Ecto neural progenitor cell (in vitro differentiated cells): ENCODE measurements around the gene EMC9.
A peak's percentile ranks its signal among the peaks of the same experiment; 100 is the strongest.

Source experiments
- DNase-seq: peaks from one replicate; pipeline ENCODE4 v3.0.0-alpha.2; 2018; ENCODE audit warnings: low spot score

The EMC9 gene

DNA sequence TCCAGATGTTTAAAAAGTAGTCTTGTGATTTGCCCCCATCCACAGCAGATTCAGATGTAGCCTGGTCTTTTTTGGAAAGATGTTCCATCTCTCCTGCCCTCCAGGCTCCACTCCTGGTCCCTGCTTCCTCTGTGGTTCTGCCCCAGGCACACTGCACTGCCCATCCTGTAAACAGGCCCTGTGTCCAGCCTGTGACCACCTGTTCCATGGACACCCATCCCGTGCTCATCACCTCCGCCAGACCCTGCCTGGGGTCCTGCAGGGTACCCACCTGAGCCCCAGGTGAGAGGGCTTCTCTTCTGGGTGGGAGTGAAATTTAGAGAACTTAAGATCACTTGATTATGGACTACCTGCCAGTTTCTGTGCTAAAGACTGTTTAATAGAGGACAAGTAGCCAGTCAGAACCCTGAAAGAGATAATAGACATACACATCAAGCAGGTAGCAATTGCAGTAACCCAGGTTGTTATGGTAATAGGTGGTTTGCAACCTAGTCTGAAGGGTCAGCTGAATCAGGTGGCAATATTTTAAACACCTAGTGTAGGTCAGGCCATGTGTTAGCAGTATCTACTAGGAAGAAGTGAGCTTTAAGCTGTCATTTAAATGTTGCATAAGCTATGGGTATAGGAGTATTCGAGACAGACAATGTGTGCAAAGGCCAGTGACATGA is 8.0 kb upstream of the EMC9 start:
- no peak for DNase-seq

DNA sequence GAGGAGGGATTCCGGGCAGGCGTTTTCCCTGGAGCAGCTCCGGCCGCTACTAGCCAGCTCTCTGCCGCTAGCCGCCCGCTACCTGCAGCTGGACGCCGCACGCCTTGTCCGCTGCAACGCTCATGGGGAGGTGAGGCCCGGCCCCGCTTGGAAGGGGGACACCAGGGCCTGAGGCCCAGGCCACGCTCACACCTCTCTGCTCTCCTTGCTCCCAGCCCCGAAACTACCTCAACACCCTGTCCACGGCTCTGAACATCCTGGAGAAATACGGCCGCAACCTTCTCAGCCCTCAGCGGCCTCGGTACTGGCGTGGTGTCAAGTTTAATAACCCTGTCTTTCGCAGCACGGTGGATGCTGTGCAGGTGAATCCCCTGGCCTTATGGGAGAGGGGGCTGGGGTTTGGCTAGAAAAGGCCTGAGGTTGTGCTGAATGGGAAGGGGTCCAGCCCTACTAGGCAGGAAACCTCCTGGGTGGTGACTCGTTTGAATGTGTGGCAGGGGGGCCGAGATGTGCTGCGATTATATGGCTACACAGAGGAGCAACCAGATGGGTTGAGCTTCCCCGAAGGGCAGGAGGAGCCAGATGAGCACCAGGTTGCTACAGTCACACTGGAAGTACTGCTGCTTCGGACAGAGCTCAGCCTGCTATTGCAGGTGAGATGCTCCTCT is 6.5 kb upstream of the EMC9 start:
- DNase-seq: no peak

DNA sequence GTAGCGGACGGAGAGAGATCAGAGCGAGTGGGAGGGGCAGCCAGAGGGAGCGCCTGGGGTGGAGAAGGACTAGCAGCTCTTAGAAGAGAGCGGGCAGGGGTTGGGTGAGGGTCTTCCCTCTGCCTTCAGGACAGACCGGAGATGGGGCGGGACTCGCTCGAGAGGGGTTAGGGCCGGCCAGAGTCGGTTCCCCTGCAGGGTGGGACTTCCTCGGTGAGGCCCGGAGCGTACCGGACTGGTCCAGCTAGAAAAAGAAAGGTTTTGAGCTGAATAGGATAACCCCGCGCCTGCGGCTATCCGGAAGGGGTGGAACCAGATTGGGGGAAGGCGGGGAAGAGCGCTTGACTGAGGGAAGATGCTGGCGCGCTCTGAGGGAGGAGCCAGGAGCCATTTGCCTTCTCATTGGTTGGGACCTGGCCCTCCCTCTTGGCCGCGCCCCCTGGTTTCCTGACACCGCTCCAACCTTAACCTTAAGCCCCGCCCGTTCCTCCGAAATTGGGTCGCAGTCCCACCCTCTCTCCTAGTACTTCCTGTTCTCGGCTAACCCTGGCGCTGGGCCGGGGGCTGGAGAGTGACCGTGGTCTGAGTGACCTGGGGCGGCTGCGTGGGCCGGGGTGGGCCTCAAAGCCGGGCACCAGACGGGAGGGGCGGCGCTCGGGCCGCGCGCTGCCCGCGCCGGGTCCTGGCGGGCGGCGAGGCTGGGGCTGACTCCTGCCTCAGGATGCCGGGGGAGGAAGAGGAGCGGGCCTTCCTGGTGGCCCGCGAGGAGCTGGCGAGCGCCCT is 5.8 kb upstream of the EMC9 start, which contains the start of gene RNF31:
Gene RNF31 (plus strand): TSS at position 521 of the 783 bp plus-strand sequence. CDS start 201 bp downstream, at position 722.
- DNase-seq: peak; percentile 96

DNA sequence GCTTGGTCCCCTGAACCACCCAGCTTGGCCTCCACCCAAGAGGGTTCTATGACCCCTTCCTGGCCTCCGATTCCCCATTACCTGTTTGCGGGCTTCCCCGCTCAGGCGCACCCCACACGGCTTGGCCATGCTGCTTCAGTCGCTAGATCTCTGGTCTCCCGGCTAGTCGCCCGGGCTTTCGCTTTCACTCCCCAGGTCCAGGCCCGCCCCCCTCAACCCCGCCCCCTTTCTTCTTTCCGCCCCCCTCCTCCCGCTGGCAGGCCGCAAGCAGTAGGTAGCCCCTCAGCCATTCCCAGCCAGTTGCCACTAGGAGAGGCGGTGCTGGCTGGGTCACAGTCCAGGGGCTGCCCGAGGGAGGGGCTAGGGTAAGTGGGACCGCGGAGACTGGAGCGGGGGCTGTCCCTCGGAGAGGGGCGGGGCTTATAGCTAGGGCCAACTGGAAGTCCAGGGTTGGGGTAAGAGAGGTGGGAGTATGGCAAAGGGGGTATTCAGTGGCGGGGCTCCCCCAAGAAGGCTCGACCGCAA is 5.1 kb upstream of the EMC9 start, which contains the start of gene PSME2:
Gene PSME2 (minus strand): TSS at position 158 of the 525 bp plus-strand sequence. CDS start 29 bp downstream, at position 129.
- peak; percentile 98 for DNase-seq

DNA sequence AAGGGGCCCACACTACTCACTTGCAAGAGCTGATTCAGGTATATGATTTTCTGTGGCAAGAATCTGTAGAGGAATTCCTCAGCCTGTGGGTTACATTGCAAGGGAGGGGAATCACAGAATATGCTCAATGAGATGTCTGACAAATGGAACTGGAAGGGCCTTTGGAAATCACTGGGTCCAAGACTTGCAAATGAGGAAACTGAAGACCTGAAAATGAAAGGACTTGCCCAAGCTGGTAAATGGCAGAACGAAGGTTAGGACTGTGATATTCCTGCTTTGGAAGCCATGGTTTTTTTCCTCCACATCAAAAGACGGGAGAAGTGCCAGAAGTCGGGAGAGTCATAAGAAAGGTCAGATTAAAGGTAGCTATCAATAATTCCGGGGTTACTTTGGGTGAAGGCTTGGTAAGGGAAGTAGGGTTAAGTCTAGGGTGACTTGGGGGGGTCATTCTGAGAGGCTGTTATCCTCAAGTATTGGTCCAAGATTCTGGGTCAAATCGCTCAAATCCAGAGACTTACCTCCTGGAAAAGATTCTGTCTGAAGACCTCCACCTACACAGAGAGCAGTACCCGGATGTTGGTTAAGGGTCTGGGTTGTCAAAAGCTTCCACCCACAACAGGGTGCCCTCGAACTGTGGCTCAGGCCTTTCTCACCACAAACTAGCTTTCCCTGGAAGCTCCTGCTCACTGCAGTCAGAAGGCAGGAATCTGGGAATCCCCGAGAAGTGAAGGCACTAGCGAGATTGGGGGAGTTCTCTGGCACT is 4.5 kb upstream of the EMC9 start:
- no peak for DNase-seq

DNA sequence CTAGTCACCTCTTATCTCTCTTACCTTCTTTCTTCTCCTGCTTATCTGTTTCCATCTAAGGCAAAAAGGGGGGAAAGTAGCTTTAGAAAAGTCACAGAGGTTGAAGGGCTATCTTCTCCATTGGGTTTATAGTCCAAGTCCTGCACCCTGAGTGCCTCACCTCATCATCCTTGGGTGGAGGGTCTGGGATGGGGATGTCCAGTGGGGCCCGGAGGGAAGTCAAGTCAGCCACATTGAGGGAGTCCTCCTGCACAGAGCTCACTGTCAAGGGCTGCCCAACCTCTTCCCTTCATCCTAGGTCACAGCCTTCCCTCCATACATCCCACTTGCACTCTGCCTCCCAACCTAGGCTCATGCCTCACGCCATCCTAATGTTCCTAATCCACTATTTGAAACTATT is 3.8 kb upstream of the EMC9 start:
- DNase-seq: no peak

DNA sequence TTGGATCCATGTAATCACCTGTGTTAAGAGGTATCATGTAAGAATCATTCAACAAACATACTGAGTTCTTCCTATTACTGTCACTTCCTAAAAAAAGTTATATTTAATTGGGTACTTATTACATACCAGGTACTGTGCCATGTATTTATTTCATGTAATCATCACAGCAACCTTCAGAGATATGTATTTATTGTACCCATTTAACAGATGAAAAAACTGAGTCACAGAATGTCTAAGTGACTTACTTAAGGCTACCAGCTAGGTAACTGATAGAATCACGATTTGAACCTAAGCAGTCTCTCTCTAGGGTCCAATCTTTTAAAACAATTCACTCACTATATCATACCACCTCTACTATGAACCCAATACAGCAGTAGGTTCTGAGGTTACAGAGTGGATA is 3.1 kb upstream of the EMC9 start:
- DNase-seq: no peak

DNA sequence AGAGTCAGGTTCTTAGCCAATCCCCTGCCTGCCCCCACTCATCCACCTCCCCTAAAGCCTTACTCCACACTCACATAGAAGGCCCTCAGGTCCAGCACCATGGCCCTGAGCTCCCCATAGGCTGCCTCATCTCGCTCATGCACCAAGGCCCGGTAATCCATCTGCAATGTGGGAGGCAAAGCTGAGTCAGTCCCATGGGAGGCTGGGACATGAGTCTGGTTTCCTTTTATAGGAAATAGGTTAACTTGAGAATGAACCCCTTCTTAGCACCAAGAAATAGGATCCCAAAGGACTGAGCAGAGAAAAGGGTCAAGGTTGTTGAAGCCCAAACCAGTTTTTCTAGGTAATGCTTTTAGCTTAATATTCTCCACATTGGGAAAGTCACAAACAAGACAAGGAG is 2.1 kb upstream of the EMC9 start:
- no peak for DNase-seq

DNA sequence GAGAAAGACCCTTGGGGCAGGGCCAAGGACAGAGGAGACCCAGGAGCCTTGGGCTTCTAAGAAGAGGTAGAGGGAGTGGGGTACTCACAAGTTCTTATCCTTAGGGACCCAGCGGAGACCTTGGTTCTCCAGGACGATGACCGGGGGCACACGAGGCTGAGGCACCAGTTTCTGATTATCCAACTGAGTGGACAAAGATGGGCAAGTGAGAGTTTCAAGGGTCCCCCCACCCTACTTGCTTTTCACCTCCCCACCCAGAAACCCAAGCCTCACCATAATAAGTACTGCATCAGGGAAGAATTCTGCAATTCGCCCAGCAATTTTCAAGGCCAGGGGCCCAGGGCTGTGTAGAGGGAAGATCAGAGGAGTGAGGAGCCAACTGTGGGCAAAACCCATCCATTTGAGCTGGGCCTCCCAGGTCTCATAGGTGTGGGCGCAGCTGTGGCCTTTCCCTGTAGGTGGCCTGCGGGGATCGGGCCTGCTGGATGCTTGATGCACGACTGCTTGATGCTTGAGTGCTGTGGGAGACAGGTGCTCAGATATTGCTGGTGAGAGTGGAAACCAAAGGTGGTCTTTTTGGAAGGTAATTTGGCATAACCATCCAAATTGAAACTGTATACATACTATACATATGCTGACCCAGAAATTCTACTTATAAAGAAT is 2.0 kb downstream of the EMC9 start:
- no peak for DNase-seq

DNA sequence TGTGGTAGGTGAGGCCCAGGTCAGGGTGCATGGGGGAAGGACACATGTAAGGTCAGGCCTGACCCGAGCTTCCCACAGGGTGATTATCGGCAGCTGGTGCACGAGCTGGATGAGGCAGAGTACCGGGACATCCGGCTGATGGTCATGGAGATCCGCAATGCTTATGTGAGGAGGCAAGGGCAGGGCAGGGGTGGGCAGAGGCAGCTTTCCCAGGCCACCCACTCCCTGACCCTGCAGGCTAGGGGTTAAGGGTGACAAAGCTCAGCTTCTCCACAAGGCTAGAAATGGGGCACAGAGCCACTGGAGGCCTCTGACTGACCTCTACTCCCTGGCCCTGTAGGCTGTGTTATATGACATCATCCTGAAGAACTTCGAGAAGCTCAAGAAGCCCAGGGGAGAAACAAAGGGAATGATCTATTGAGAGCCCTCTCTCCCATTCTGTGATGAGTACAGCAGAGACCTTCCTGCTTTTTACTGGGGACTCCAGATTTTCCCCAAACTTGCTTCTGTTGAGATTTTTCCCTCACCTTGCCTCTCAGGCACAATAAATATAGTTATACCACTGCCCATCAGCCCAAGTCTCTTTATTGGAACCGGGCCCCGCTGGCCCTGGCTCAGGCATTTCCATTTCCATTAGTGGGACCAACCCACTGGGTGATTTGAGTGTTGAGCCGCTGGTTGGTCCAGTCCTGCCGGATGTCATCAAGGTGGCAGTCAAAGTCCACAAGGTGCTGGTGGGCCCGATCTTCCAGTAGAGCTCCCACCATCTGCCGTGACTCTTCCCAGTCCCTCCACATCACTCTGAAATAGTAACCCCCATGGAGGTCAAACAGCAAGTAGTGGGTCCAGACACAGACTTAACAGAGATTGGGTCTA is 2.8 kb downstream of the EMC9 start:
- DNase-seq: no peak

DNA sequence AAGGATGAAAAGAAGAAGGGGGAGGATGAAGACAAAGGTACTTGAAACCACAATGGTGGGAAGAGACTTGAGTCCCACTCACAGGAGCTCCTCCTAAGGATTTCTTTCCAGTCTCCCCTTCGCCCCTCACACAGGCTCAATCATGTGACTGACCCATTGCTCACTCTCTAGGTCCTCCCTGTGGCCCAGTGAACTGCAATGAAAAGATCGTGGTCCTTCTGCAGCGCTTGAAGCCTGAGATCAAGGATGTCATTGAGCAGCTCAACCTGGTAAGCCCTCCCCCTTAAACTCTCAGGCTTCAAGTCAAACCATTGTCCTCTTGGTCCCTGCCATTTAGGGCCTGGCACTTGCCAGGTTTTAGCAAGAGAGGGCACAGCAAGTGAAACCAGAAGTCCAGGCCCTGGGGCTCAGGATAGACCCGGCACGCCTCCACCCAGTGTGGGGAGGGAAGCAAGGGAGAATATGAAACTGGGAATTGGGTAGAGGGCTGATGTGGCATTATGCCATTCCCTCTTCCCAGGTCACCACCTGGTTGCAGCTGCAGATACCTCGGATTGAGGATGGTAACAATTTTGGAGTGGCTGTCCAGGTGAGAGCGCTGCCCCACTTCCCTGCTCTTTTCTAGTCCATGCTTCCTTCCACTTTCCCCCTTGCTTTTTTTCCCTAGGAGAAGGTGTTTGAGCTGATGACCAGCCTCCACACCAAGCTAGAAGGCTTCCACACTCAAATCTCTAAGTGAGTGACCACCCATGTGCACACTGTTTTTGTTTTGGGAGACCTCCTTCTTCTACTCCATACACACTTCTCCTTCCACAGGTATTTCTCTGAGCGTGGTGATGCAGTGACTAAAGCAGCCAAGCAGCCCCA is 3.6 kb downstream of the EMC9 start:
- DNase-seq: no peak

DNA sequence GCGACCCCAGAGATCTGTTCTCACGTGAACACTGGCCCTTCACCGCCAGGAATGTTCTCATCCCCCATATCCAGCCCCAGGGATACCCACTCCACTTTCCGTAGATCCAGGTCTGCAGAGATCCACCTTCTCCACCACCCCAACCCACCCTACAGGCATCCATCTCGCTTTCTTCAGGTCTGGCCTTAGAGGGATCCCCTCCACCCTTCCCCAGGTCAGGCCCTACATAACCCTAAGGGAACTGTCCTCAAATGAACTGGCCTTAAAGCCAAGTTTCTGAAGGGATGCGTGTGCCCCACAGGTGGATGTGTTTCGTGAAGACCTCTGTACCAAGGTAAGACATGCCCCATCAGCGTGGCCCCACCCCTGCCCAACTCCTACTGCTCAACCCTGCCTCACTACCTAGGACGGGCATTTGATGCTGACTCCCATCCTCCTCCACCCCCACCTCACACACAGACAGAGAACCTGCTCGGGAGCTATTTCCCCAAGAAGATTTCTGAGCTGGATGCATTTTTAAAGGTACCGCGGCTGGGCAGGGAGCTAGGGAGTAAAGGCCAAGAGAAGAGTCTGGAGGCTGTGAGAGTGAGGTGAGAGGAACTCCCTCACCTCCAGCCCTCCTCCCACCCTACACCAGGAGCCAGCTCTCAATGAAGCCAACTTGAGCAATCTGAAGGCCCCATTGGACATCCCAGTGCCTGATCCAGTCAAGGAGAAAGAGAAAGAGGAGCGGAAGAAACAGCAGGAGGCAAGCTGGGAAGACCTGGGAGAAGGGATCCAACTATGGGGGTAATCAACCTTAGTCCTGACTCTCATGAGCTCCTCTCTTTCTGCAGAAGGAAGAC is 4.5 kb downstream of the EMC9 start:
- DNase-seq: no peak

DNA sequence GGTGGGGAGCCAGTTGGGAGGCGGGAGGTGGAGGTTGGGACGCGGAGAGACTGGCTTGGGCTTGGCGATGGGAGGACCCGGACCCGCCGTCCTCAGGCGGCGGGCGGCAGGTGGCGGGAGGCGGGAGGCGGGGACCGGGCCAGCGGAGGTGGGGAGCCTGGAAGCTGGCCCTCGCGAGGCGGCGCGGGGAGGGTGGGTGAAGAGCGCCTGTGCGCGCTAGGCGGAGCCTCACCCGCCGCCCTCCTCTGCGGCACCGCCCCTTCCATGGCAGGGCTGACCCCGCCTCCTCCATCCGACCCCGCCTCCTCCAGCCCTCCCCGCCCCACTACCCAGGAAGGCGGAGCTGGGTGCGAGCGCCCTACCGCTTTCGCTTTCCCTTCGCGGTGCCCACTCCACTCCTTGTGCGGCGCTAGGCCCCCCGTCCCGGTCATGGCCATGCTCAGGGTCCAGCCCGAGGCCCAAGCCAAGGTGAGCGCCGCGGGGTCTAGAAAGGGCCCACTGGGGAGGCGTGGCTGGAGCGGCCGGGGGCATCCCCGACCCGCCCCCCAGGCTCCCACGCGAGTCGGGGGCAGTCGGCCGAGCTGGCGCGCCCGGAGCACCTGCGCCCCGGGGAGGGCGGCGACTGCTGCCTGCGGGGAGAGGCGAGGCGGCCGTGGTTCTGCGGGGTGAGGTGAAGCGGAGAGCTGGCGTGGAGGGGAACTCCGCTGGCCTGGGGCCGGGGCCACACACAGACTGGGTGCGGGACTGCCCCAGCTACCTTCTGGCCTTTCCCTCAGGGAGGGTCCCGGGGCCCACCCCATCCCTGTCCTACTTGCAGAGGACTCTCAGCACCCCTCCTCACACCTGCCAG is 5.3 kb downstream of the EMC9 start, which contains the start of gene PSME1:
Gene PSME1 (plus strand): TSS at position 361 of the 850 bp plus-strand sequence. CDS start 69 bp downstream, at position 430.
- peak; percentile 93 for DNase-seq

DNA sequence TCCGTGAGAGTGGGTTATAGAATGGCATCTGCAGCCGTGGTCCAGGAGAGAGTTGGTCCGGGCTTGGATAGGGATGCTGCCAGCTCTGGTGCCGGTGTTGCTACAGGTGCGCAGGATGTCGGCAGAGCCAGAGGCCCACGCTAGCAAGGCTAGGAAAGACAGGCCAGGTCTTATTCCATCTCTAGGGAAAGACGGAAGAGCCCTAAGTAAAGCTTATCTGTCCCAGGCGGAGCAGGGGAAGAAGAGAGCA is 5.9 kb downstream of the EMC9 start:
- DNase-seq: no peak

DNA sequence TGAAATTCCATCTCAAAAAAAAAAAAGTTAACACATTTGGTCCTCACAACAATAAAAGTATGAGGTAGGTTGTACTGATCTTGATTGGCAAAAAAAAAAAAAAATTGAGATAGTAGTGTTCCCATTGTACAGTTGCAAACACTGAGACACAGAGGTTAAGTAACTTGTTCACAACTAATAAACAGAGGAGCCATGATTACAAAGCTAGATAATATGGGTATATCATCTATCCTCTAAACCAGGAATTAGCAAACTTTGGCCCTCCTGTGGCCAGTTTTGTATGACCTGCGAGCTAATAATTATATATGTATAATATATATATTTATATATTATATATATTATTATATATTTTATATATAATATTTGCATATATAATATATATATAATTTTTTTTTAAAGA is 7.7 kb downstream of the EMC9 start:
- no peak for DNase-seq

DNA sequence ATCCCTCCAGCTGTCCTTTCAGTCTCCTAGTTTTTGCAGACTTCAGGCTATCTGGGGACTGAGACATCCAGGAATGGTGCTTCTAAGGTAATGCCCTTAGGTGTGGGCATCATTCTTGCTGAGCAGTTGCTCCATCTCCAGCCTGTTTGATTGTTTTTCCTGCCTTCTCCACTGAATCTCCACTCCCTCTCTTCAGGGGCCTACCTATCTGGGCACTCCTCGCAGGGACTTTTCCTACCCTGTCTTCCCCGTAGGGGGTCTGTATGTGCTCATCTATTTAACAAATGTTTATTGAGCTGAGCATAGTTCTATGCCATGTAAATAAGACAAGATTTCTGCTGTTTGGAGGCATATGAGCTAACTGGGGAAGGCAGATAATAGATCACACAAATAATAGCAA is 8.4 kb downstream of the EMC9 start:
- no peak for DNase-seq

DNA sequence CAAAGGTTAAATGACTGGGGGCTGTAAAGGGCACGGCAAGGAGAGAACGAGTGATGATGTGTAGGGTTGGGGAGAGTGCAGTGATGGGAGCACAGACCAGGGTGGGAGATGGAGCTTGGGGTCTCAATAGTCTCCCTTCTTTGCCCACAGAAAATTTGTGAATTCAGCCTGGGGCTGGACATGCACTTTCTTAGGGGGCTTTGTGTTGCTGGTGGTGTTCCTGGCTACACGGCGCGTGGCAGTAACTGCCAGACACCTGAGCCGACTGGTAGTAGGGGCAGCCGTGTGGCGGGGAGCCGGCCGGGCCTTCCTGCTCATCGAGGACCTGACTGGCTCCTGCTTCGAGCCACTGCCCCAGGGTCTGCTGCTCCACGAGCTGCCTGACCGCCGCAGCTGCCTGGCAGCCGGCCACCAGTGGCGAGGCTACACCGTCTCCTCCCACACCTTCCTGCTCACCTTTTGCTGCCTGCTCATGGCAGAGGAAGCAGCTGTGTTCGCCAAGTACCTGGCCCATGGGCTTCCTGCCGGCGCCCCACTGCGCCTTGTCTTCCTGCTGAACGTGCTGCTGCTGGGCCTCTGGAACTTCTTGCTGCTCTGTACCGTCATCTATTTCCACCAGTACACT is 9.2 kb downstream of the EMC9 start:
- no peak for DNase-seq
